Measurements from ENCODE around the gene LIPG. TPM values are rescaled to one million over a fixed set of nuclear protein-coding genes. Genes with fewer than 3 reads are reported as not detected.

Gene LIPG
- total RNA-seq, 1 donor from 2014 or later = 1.5 TPM

GRCh38 chr18:49631146-49631866, 69.4 kb downstream of the LIPG start:
- no peaks in the 10 kb centered on the region for H3K9me3 Mint-ChIP-seq (ENCODE audit: low read depth)
- no peaks in the 10 kb centered on the region for H3K36me3 Mint-ChIP-seq (ENCODE audit: low read depth)
- DNase-seq (ENCODE audit: low spot score) = no peak
- H3K4me3 Mint-ChIP-seq (ENCODE audit: unreplicated experiment) = no peak overlapping the region
- no peaks in the 10 kb centered on the region for H3K4me1 Mint-ChIP-seq (ENCODE audit: low read depth)
- H3K27me3 Mint-ChIP-seq (ENCODE audit: low read depth) = peaks cover 15% of the 10 kb centered on the region
- TF ChIP-seq CTCF (IDR thresholded peaks at IDR 0.05) = no peak
- no peak overlapping the region for H3K27ac Mint-ChIP-seq (ENCODE audit: unreplicated experiment)

- Mint-ChIP-seq H3K4me3 (ENCODE audit: unreplicated experiment) (no peak overlapping the region), H3K27ac (ENCODE audit: unreplicated experiment) (no peak overlapping the region), H3K27me3 (ENCODE audit: low read depth) (peaks cover 15% of the 10 kb centered on the region), H3K4me1 (ENCODE audit: low read depth) (no peaks in the 10 kb centered on the region), H3K9me3 (ENCODE audit: low read depth) (peaks cover 3% of the 10 kb centered on the region), H3K36me3 (ENCODE audit: low read depth) (no peaks in the 10 kb centered on the region)
- no peak for DNase-seq (ENCODE audit: low spot score)
- TF ChIP-seq CTCF (IDR thresholded peaks at IDR 0.05) = no peak
Observed at GRCh38 chr18:49632588-49632987, 70.7 kb downstream of the LIPG start.

GRCh38 chr18:49638209-49638785, 76.4 kb downstream of the LIPG start:
- no peaks in the 10 kb centered on the region for H3K36me3 Mint-ChIP-seq (ENCODE audit: low read depth)
- no peak for DNase-seq (ENCODE audit: low spot score)
- H3K27me3 Mint-ChIP-seq (ENCODE audit: low read depth) = peaks cover 4% of the 10 kb centered on the region
- no peak overlapping the region for H3K27ac Mint-ChIP-seq (ENCODE audit: unreplicated experiment)
- H3K4me3 Mint-ChIP-seq (ENCODE audit: unreplicated experiment) = no peak overlapping the region
- H3K4me1 Mint-ChIP-seq (ENCODE audit: low read depth) = no peaks in the 10 kb centered on the region
- H3K9me3 Mint-ChIP-seq (ENCODE audit: low read depth) = peaks cover 5% of the 10 kb centered on the region
- no peak for TF ChIP-seq CTCF (IDR thresholded peaks at IDR 0.05)

GRCh38 chr18:49638891-49639557, 77.2 kb downstream of the LIPG start:
- DNase-seq (ENCODE audit: low spot score) = no peak
- H3K4me1 Mint-ChIP-seq (ENCODE audit: low read depth) = no peaks in the 10 kb centered on the region
- peaks cover 5% of the 10 kb centered on the region for H3K9me3 Mint-ChIP-seq (ENCODE audit: low read depth)
- H3K27me3 Mint-ChIP-seq (ENCODE audit: low read depth) = peaks cover 4% of the 10 kb centered on the region
- TF ChIP-seq CTCF (IDR thresholded peaks at IDR 0.05) = no peak
- no peak overlapping the region for H3K4me3 Mint-ChIP-seq (ENCODE audit: unreplicated experiment)
- no peaks in the 10 kb centered on the region for H3K36me3 Mint-ChIP-seq (ENCODE audit: low read depth)
- H3K27ac Mint-ChIP-seq (ENCODE audit: unreplicated experiment) = no peak overlapping the region

GRCh38 chr18:49639643-49640391, 78.0 kb downstream of the LIPG start:
- Mint-ChIP-seq H3K9me3 (ENCODE audit: low read depth) (peaks cover 5% of the 10 kb centered on the region), H3K27ac (ENCODE audit: unreplicated experiment) (no peak overlapping the region), H3K4me1 (ENCODE audit: low read depth) (no peaks in the 10 kb centered on the region), H3K4me3 (ENCODE audit: unreplicated experiment) (no peak overlapping the region), H3K27me3 (ENCODE audit: low read depth) (peaks cover 4% of the 10 kb centered on the region), H3K36me3 (ENCODE audit: low read depth) (no peaks in the 10 kb centered on the region)
- DNase-seq (ENCODE audit: low spot score) = no peak
- no peak for TF ChIP-seq CTCF (IDR thresholded peaks at IDR 0.05)
